HepG2 (cell line): ENCODE measurements around the gene DIP2C. TPM values are rescaled to one million over a fixed set of nuclear protein-coding genes. Genes with fewer than 3 reads are reported as not detected.

Experiments
- ATAC-seq: fragments of 200-7000 bp; cut with Tn5 transposase; 3 replicates; pipeline ENCODE4 v1.9.1; 2020; ENCODE audit warnings: mild to moderate bottlenecking, moderate library complexity
- BruUV-seq: library from RNA; stranded (reverse); fragments of 400-500 nt; replicated peaks from 2 replicates; lab custom pipeline; 2021; lab: Mats Ljungman, UMichigan
- CTCF ChIA-PET: fragments of 300-600 bp; formaldehyde crosslinking; extraction: SDS; loops from one replicate; lab custom pipeline; 2021; ENCODE audit warnings: low total read pairs, inconsistent platforms, low intra/inter-chr PET ratio; lab: Yijun Ruan, JAX
- POLR2A ChIA-PET: fragments of 350-600 bp; sonication (Branson Sonifier 250); formaldehyde crosslinking; loops from one replicate; lab custom pipeline; 2020; ENCODE audit warnings: antibody characterized with exemption, inconsistent platforms; lab: Yijun Ruan, JAX
- DNase-seq: peaks from one replicate; pipeline ENCODE4 v3.0.0-alpha.2; 2015; ENCODE audit warnings: low spot score
- FAIRE-seq: peaks from 3 replicates; lab custom pipeline; 2011; peaks lifted over from hg19 to GRCh38; lab: Jason Lieb, UNC
- H2AFZ ChIP-seq: one replicate; pipeline ENCODE4 v1.6.1; 2011; ENCODE audit warnings: low read length, inconsistent platforms
- H3K27ac ChIP-seq: fragments of 300-600 bp; 3 replicates; pipeline ENCODE4 v1.8.0; 2011; ENCODE audit warnings: mixed run types, mild to moderate bottlenecking, mixed read lengths, low read length, inconsistent platforms; ENCODE audit not compliant: insufficient read depth; ENCODE audit errors: extremely low read length
- H3K27me3 ChIP-seq, 2 experiments: fragments of 200-600 bp in 1 of 2; 2 replicates in 1 of 2; 3 replicates in 1 of 2; pipeline versions ENCODE4 v1.6.0 to v1.8.0; 2011; ENCODE audit warnings: low read length in 2 of 2, mild to moderate bottlenecking in 2 of 2, moderate library complexity in 2 of 2, inconsistent platforms in 1 of 2; ENCODE audit not compliant: insufficient read depth in 2 of 2, control insufficient read depth in 1 of 2
- H3K36me3 ChIP-seq, 2 experiments: fragments of 200-600 bp in 1 of 2; replicated peaks in 1 of 2; 2 replicates in 1 of 2; 3 replicates in 1 of 2; pipeline versions ENCODE4 v1.5.1 to v1.8.0; 2011; ENCODE audit warnings: low read length in 2 of 2, inconsistent platforms in 1 of 2; ENCODE audit not compliant: insufficient read depth in 2 of 2, control insufficient read depth in 1 of 2
- H3K4me1 ChIP-seq: 2 replicates; pipeline ENCODE4 v1.5.1; 2012; ENCODE audit warnings: low read length, inconsistent platforms; ENCODE audit not compliant: insufficient read depth
- H3K4me2 ChIP-seq: 2 replicates; pipeline ENCODE4 v1.6.0; 2011; ENCODE audit warnings: low read depth, low read length, inconsistent platforms
- H3K4me3 ChIP-seq, 3 experiments: fragments of 200-600 bp in 1 of 3; sonication (generic), shearing (Covaris generic) in 1 of 3; replicated peaks in 1 of 3; 2 replicates each; pipeline ENCODE4 v1.5.1; 2011 to 2016; ENCODE audit warnings: low read length in 3 of 3, inconsistent platforms in 2 of 3, low read depth in 2 of 3, mild to moderate bottlenecking in 2 of 3, control low read depth in 1 of 3, mixed read lengths in 1 of 3; ENCODE audit not compliant: insufficient read depth in 1 of 3
- H3K79me2 ChIP-seq: one replicate; pipeline ENCODE4 v1.6.1; 2011; ENCODE audit warnings: low read length, inconsistent platforms; ENCODE audit not compliant: insufficient read depth
- H3K9ac ChIP-seq: 2 replicates; pipeline ENCODE4 v1.6.0; 2011; ENCODE audit warnings: mild to moderate bottlenecking, low read depth, low read length, inconsistent platforms; ENCODE audit not compliant: insufficient read depth
- H3K9me3 ChIP-seq: 2 replicates; pipeline ENCODE4 v1.5.1; 2012; ENCODE audit warnings: mild to moderate bottlenecking, low read length
- H4K20me1 ChIP-seq: 2 replicates; pipeline ENCODE4 v1.6.0; 2011; ENCODE audit warnings: inconsistent platforms, mild to moderate bottlenecking, low read length, moderate library complexity; ENCODE audit not compliant: insufficient read depth
- BATF2 ChIP-seq: sonication (generic); formaldehyde crosslinking; IDR thresholded peaks from 2 replicates; pipeline ENCODE4 v1.8.0; 2022; ENCODE audit warnings: mild to moderate bottlenecking, missing genetic modification reagents, moderate library complexity
- BCLAF1 ChIP-seq: fragments of 450-650 bp; IDR thresholded peaks from 2 replicates; pipeline ENCODE4 v1.6.1; 2017; ENCODE audit warnings: mild to moderate bottlenecking
- HMGA1 ChIP-seq: sonication (generic); formaldehyde crosslinking; conservative IDR thresholded peaks from 2 replicates; pipeline ENCODE4 v1.4.0; 2020; ENCODE audit warnings: missing genetic modification reagents
- JARID2 ChIP-seq: sonication (generic); formaldehyde crosslinking; IDR thresholded peaks from 2 replicates; pipeline ENCODE4 v1.8.1; 2023; ENCODE audit warnings: missing genetic modification reagents, inconsistent platforms; ENCODE audit not compliant: insufficient replicate concordance
- KMT2A ChIP-seq: sonication (generic); formaldehyde crosslinking; IDR thresholded peaks from 2 replicates; pipeline ENCODE4 v1.4.0; 2020; ENCODE audit warnings: missing genetic modification reagents
- PAF1 ChIP-seq: IDR thresholded peaks from 2 replicates; pipeline ENCODE4 v1.6.1; 2016; ENCODE audit warnings: missing genetic modification reagents, missing compliant biosample characterization
- RAD21 ChIP-seq: fragments of 450-650 bp; formaldehyde crosslinking; IDR thresholded peaks from 2 replicates; pipeline ENCODE4 v1.5.0; 2020; ENCODE audit warnings: mild to moderate bottlenecking
- ZBTB38 ChIP-seq: sonication (generic); formaldehyde crosslinking; IDR thresholded peaks from 2 replicates; pipeline ENCODE4 v1.5.1; 2020; ENCODE audit warnings: mild to moderate bottlenecking, missing genetic modification reagents
- ZNF44 ChIP-seq: sonication (generic); formaldehyde crosslinking; IDR thresholded peaks from 2 replicates; pipeline ENCODE4 v1.5.1; 2020; ENCODE audit warnings: mild to moderate bottlenecking, missing genetic modification reagents
- ZNF510 ChIP-seq: sonication (generic); formaldehyde crosslinking; IDR thresholded peaks from 2 replicates; pipeline ENCODE4 v1.4.0; 2020; ENCODE audit warnings: low read depth, mild to moderate bottlenecking, missing genetic modification reagents
- ZNF607 ChIP-seq: sonication (generic); formaldehyde crosslinking; IDR thresholded peaks from 2 replicates; pipeline ENCODE4 v1.5.1; 2020; ENCODE audit warnings: missing genetic modification reagents, mild to moderate bottlenecking, borderline replicate concordance
- ZSCAN5A ChIP-seq: sonication (generic); formaldehyde crosslinking; IDR thresholded peaks from 2 replicates; pipeline ENCODE4 v1.8.0; 2022; ENCODE audit warnings: mild to moderate bottlenecking, missing genetic modification reagents, borderline replicate concordance
- WGBS: methylation state at CpG from one replicate; pipeline ENCODE4 v1.1.6; 2017; ENCODE audit warnings: low lambda C conversion rate; 5-methylcytosine and 5-hydroxymethylcytosine counted together
- in situ Hi-C: cut with HindIII; loops from 2 replicates; pipeline ENCODE4 v1.10.0; 2017; ENCODE audit warnings: low pct_unique_long_range_greater_than_20kb; ENCODE audit not compliant: extremely low pct_ligation_motif_present
- intact Hi-C: fragments of 100-400 bp; cut with micrococcal nuclease; formaldehyde crosslinking; loops from one replicate; pipeline ENCODE4 v1.10.0; 2022; ENCODE audit not compliant: unreplicated experiment
- polyA plus RNA-seq, 8 experiments: library from polyadenylated mRNA; depleted of rRNA in 3 of 8; stranded (reverse) in 7 of 8; unstranded in 1 of 8; fragments of >200 nt; fragmentation: Illumina TruSeq in 4 of 8; extraction: Trizol in 4 of 8; gene quantifications; 2 replicates each; pipeline versions ENCODE4 v1.2.1 to v1.2.3, GENCODE V29; 2011 to 2016; ENCODE audit warnings: low read depth in 4 of 8, missing spikeins in 1 of 8, mixed read lengths in 1 of 8; ENCODE audit not compliant: insufficient read depth in 1 of 8
- total RNA-seq, 5 experiments: library from RNA; depleted of rRNA; stranded (reverse); fragments of >200 nt; fragmentation: Illumina TruSeq; extraction: Trizol; gene quantifications; 2 replicates each; pipeline ENCODE4 v1.2.3, GENCODE V29; 2016; ENCODE audit warnings: low read depth in 1 of 5
- TF ChIP-seq, protein P1 (sequence below): sonication (generic); formaldehyde crosslinking; IDR thresholded peaks from 2 replicates; pipeline ENCODE4 v1.4.0; 2020; ENCODE audit warnings: missing genetic modification reagents

DIP2C gene
- total and polyA plus RNA-seq, 2 of the 13 experiments (the other 11 are each of a cell fraction or from before 2014, with no cell fraction given) = 2.2 to 2.7 TPM

DNA sequence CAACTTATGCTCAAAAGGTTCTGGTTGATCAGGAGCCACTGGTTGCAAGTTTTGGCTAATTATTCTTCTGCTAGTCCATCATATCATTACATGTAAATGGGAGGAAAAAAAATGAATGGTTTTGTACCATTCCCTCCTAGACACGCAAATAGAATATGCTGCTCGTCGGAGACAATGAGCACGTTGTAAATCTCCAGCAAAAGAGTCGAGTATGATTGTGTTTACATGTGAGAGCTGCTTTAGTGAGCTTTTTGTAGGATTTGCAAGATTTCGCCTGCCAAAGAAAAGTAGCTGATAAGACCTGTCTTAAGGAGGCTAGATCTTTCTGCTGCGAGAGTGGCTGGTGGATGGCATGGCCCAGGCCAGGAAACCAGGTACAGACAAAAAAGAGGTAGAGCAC, 445.2 kb downstream of the DIP2C start:
- WGBS = 98% methylated on average over 7 of the region's 7 CpGs
- ATAC-seq (no peak), DNase-seq (no peak), FAIRE-seq (no peak)
- Histone ChIP-seq H3K27me3 (no peaks in the 10 kb centered on the region), H3K9me3 (no peaks in the 10 kb centered on the region), H2AFZ (no peak overlapping the region), H3K4me2 (no peak overlapping the region), H3K36me3 (peaks cover 8 to 41% of the 10 kb centered on the region in 2 experiments), H3K79me2 (no peaks in the 10 kb centered on the region), H3K9ac (no peak overlapping the region), H3K4me3 (no peak overlapping the region), H3K27ac (no peak overlapping the region), H4K20me1 (no peaks in the 10 kb centered on the region), H3K4me1 (no peaks in the 10 kb centered on the region)
- BruUV-seq = no TSS peak
- POLR2A ChIA-PET = no interaction called here
- intact Hi-C loops = no loop called here
- CTCF ChIA-PET = no interaction called here
- in situ Hi-C loops = no loop called here
- TF ChIP-seq ZNF44 (CRISPR knock-in tag) (no peak), ZNF510 (CRISPR knock-in tag) (no peak), BATF2 (CRISPR knock-in tag) (no peak), PAF1 (CRISPR knock-in tag) (no peak), KMT2A (no peak), ZBTB38 (no peak), JARID2 (CRISPR knock-in tag) (no peak), HMGA1 (no peak), BCLAF1 (no peak), ZSCAN5A (CRISPR knock-in tag) (no peak), ZNF607 (CRISPR knock-in tag) (no peak), RAD21 (no peak)
- TF ChIP-seq, protein P1, sequence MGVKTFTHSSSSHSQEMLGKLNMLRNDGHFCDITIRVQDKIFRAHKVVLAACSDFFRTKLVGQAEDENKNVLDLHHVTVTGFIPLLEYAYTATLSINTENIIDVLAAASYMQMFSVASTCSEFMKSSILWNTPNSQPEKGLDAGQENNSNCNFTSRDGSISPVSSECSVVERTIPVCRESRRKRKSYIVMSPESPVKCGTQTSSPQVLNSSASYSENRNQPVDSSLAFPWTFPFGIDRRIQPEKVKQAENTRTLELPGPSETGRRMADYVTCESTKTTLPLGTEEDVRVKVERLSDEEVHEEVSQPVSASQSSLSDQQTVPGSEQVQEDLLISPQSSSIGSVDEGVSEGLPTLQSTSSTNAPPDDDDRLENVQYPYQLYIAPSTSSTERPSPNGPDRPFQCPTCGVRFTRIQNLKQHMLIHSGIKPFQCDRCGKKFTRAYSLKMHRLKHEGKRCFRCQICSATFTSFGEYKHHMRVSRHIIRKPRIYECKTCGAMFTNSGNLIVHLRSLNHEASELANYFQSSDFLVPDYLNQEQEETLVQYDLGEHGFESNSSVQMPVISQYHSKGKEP (CRISPR knock-in tag) = no peak
